H1 (cell line): ENCODE measurements around the gene ANKH. TPM values are rescaled to one million over a fixed set of nuclear protein-coding genes. Genes with fewer than 3 reads are reported as not detected.
A peak's percentile ranks its signal among the peaks of the same experiment; 100 is the strongest.

Experiments
- ATF2 ChIP-seq: IDR thresholded peaks from 2 replicates; pipeline ENCODE4 v1.6.1; 2012; ENCODE audit warnings: low read length, inconsistent platforms
- CHD1 ChIP-seq: IDR thresholded peaks from 2 replicates; pipeline ENCODE4 v1.6.1; 2012; ENCODE audit warnings: low read depth, low read length, improper control_type of control experiment
- CREB1 ChIP-seq: IDR thresholded peaks from 2 replicates; pipeline ENCODE4 v1.6.1; 2012; ENCODE audit warnings: inconsistent platforms
- CTCF ChIP-seq, 3 experiments: IDR thresholded peaks; 1 replicate in 2 of 3; 2 replicates in 1 of 3; pipeline versions ENCODE4 v1.5.1 to v1.6.1; 2011; ENCODE audit warnings: low read length in 3 of 3, mild to moderate bottlenecking in 3 of 3, inconsistent platforms in 2 of 3, low read depth in 1 of 3, moderate library complexity in 1 of 3; ENCODE audit not compliant: insufficient read depth in 1 of 3; ENCODE audit errors: control extremely low read depth in 1 of 3
- EGR1 ChIP-seq: IDR thresholded peaks from 2 replicates; pipeline ENCODE4 v1.6.1; 2011; ENCODE audit warnings: low read depth, low read length, borderline replicate concordance
- EP300 ChIP-seq, 2 experiments: IDR thresholded peaks; 1 replicate in 1 of 2; 2 replicates in 1 of 2; pipeline ENCODE4 v1.6.1; 2011 to 2012; ENCODE audit warnings: low read depth in 2 of 2, low read length in 2 of 2, mild to moderate bottlenecking in 2 of 2, borderline replicate concordance in 1 of 2, inconsistent platforms in 1 of 2, moderate library complexity in 1 of 2
- HDAC2 ChIP-seq, 2 experiments: fragments of 300-600 bp in 1 of 2; sonication (generic) in 1 of 2; IDR thresholded peaks; 2 replicates each; pipeline ENCODE4 v1.6.1; 2011 to 2012; ENCODE audit warnings: low read depth in 2 of 2, low read length in 2 of 2, mild to moderate bottlenecking in 2 of 2, moderate library complexity in 2 of 2, borderline replicate concordance in 1 of 2, inconsistent platforms in 1 of 2
- JUN ChIP-seq: IDR thresholded peaks from 2 replicates; pipeline ENCODE4 v1.6.1; 2011; ENCODE audit warnings: low read depth, mild to moderate bottlenecking, improper control_type of control experiment, low read length
- KDM1A ChIP-seq: fragments of 200-600, 300-600 bp; sonication (generic); IDR thresholded peaks from 2 replicates; pipeline ENCODE4 v1.7.1; 2016; ENCODE audit warnings: mild to moderate bottlenecking, low read length, borderline replicate concordance
- KDM5A ChIP-seq: fragments of 200-600 bp; IDR thresholded peaks from 2 replicates; pipeline ENCODE4 v1.7.1; 2012; ENCODE audit warnings: mild to moderate bottlenecking, low read length, inconsistent platforms, mixed read lengths
- MAX ChIP-seq: IDR thresholded peaks from 2 replicates; pipeline ENCODE4 v1.6.1; 2012; ENCODE audit warnings: inconsistent platforms
- PHF8 ChIP-seq: fragments of 200-600 bp; sonication (generic); conservative IDR thresholded peaks from 2 replicates; pipeline ENCODE4 v1.7.1; 2012; ENCODE audit warnings: low read depth, mild to moderate bottlenecking, inconsistent platforms, low read length, moderate library complexity
- POLR2A ChIP-seq, 2 experiments: IDR thresholded peaks; 1 replicate in 1 of 2; 2 replicates in 1 of 2; pipeline ENCODE4 v1.6.1; 2011; ENCODE audit warnings: low read depth in 2 of 2, low read length in 2 of 2, mild to moderate bottlenecking in 2 of 2; ENCODE audit errors: control extremely low read depth in 1 of 2
- RAD21 ChIP-seq, 2 experiments: IDR thresholded peaks in 1 of 2; conservative IDR thresholded peaks in 1 of 2; 2 replicates each; pipeline ENCODE4 v1.6.1; 2011; ENCODE audit warnings: low read depth in 2 of 2, low read length in 2 of 2, improper control_type of control experiment in 1 of 2, inconsistent platforms in 1 of 2, mild to moderate bottlenecking in 1 of 2, moderate library complexity in 1 of 2
- USF2 ChIP-seq: IDR thresholded peaks from 2 replicates; pipeline ENCODE4 v1.6.1; 2011; ENCODE audit warnings: low read length, improper control_type of control experiment
- ZNF274 ChIP-seq: IDR thresholded peaks from 2 replicates; pipeline ENCODE4 v1.7.0; 2012; ENCODE audit warnings: low read length, borderline replicate concordance; ENCODE audit errors: extremely low read depth
- polyA plus RNA-seq, 7 experiments: library from polyadenylated mRNA; depleted of rRNA in 3 of 7; stranded (reverse) in 5 of 7; unstranded in 2 of 7; fragments of >200 nt in 5 of 7; fragments of 200-250 nt in 2 of 7; gene quantifications; 1 replicate in 5 of 7; 2 replicates in 1 of 7; 4 replicates in 1 of 7; pipeline versions ENCODE4 v1.2.1 to v1.2.3, GENCODE V29; 2011 to 2013; ENCODE audit warnings: missing spikeins in 2 of 7, mixed read lengths in 2 of 7
- total RNA-seq: library from RNA; stranded (reverse); fragmentation: NEBNext Ultra II Directional; extraction: Animal tissue kit (Norgen Biotek cat#: 25700); gene quantifications from 2 replicates; pipeline ENCODE4 v1.2.1, GENCODE V29; 2021

The ANKH gene
- total and polyA plus RNA-seq, 2 of the 8 experiments (the other 6 are each of a cell fraction or from before 2014, with no cell fraction given): 5.3 to 13.0 TPM

GRCh38 chr5:14664270-14665100 lies 207.1 kb downstream of the ANKH start, which contains the start of gene OTULIN (continued):
- TF ChIP-seq PHF8 (peak; percentile 61), KDM1A (no peak), MAX (peak; percentile 95), ZNF274 (no peak), USF2 (no peak), EP300 (IDR thresholded peaks at IDR 0.05; ENCODE audit: borderline replicate concordance in 1 of 2, low read depth in 2 of 2, low read length in 2 of 2) (no peak), JUN (no peak), POLR2A (IDR thresholded peaks at IDR 0.05; ENCODE audit: control extremely low read depth in 1 of 2, low read depth in 2 of 2, low read length in 2 of 2) (peak in 1 of 2 experiments; percentile 59; a peak in 2 of 3 replicates), KDM5A (no peak), HDAC2 (IDR thresholded peaks at IDR 0.05; ENCODE audit: borderline replicate concordance in 1 of 2, low read depth in 2 of 2, low read length in 2 of 2) (peak; percentile 69 to 77; a peak in 2 of 4 replicates), CREB1 (peak; percentile 61; the same call in 1 of the 2 replicates), ATF2 (no peak), EGR1 (no peak), RAD21 (IDR thresholded peaks at IDR 0.05 in 1 of 2, conservative IDR thresholded peaks at IDR 0.05 in 1 of 2; ENCODE audit: low read depth in 2 of 2, low read length in 2 of 2) (no peak), CHD1 (no peak), CTCF (IDR thresholded peaks at IDR 0.05; ENCODE audit: control extremely low read depth in 1 of 3, insufficient read depth in 1 of 3, low read depth in 1 of 3, low read length in 3 of 3) (no peak)
